Measurements from ENCODE around the gene CACNA2D3.

The CACNA2D3 gene

DNA sequence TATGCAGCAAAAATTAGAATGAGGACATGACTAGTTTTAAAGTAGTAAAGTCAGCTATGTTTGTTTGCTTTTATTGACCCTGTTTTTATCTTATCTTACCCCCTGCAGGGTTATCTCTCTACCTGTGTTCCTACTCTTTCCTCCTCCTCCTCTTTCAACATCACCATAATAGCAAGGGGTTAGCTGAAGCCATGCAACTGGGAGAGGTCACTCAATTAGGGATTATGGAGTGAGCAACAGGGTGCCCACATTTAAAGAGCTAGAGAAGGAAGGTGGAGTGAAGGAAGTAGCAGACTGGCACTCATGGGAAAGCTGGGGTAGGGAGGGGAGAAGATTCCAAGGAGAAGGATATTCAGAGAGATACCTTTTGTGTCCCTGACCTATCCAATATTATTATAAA is 679.6 kb downstream of the CACNA2D3 start:
- DNase-seq: no peak
- no peak for TF ChIP-seq GATA1 (IDR thresholded peaks at IDR 0.05; ENCODE audit: low read depth, low read length)
- no peak for TF ChIP-seq POLR2A (IDR thresholded peaks at IDR 0.05; ENCODE audit: low read length)

DNA sequence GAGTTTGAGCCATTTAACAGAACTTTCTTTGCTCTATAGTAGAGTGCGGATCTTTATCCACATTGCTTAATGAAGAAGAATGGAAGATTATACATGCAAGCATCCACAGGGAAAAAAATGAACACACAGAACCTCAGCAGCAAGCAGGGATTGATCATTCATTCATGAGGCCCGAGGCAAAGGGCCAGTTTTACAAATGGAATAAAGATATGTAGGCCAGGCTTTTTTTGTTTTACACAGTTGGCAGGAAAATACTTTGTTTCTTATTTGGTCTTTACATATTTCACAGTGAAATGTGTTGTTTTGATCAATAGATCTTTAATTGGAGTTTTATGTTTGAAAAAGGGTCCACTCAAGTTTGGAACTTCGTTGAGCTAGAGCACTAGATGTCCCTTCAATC is 688.0 kb downstream of the CACNA2D3 start:
- TF ChIP-seq GATA1 (IDR thresholded peaks at IDR 0.05; ENCODE audit: low read depth, low read length) (no peak), POLR2A (IDR thresholded peaks at IDR 0.05; ENCODE audit: low read length) (no peak)
- no peak for DNase-seq

DNA sequence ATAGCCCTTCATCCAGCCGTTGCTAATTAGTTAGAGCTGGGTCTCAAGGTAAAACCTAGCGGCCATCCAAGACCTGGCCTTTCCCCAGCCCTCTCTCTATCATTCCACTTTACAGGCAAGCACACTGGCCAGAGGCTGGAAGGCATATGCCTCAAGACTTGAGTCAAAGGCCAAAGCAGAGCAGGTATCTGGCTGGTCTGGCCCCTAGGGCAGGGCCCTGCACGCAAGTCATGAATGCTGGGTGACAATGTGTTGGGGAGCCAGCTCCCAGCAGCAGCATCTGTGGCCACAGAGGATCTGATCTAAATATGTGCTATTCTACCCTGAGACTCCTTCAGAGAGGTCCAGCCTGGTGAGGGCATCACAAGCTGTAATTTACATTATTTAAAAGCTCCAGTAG is 691.9 kb downstream of the CACNA2D3 start:
- TF ChIP-seq POLR2A (IDR thresholded peaks at IDR 0.05; ENCODE audit: low read length) (no peak), GATA1 (IDR thresholded peaks at IDR 0.05; ENCODE audit: low read depth, low read length) (no peak)
- DNase-seq: no peak

DNA sequence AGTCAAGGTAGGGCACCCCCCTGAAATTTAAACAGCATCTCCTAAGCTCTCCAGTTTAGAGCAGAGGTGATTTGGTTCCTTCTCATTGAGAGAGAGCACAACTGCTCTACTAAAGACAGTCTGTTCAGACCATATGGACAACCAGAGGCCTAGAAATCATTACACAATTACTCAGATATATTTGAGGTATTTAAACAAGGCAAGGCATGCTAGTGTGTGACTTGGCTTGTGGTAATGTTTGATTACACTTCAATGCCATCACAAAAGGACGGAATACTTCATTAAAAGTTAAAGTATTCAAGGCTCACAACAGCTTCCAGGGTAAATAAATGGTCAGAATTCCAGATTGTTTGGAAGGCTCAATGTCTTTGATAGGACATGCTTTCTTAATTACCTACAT is 695.3 kb downstream of the CACNA2D3 start:
- TF ChIP-seq GATA1 (IDR thresholded peaks at IDR 0.05; ENCODE audit: low read depth, low read length) (no peak), POLR2A (IDR thresholded peaks at IDR 0.05; ENCODE audit: low read length) (no peak)
- DNase-seq: no peak

DNA sequence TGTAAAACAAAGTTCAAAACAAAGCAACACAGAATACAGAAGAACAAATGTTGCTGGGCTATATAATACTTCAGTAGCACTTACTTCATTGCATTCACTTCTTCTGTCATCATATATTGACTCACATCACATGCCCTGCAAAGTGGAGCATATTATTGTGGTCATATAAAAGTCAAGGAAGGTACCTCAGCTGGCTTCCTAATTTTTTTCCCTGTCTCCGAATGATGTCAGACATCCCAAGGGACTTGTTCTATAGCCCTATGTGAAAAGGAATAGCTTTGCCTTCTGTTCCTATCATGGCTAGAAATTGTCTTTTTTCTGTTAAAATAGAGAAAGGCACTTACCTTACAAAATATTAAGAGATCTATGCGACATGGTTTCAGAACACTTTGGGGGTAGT is 696.1 kb downstream of the CACNA2D3 start:
- no peak for TF ChIP-seq POLR2A (IDR thresholded peaks at IDR 0.05; ENCODE audit: low read length)
- no peak for TF ChIP-seq GATA1 (IDR thresholded peaks at IDR 0.05; ENCODE audit: low read depth, low read length)
- no peak for DNase-seq

DNA sequence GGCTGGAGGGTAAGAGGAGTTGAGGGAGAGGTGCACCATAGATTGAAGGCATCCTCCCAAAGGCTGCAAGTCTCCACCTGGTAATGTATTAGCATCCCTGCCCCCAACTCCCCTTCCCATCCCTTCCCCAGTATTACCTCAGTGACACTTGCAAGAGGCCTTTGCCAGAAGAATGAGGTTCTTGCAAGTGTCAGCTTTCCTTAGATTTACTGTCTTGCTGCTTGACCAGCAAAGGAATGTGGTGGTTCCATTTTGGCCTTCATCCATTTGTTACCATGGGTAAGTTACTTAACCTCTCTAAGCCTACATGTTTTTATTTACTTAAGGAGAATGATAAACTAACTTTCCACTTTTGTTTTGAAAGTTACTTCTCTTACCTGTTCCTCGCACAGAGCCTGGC is 696.6 kb downstream of the CACNA2D3 start:
- DNase-seq: no peak
- no peak for TF ChIP-seq GATA1 (IDR thresholded peaks at IDR 0.05; ENCODE audit: low read depth, low read length)
- no peak for TF ChIP-seq POLR2A (IDR thresholded peaks at IDR 0.05; ENCODE audit: low read length)

DNA sequence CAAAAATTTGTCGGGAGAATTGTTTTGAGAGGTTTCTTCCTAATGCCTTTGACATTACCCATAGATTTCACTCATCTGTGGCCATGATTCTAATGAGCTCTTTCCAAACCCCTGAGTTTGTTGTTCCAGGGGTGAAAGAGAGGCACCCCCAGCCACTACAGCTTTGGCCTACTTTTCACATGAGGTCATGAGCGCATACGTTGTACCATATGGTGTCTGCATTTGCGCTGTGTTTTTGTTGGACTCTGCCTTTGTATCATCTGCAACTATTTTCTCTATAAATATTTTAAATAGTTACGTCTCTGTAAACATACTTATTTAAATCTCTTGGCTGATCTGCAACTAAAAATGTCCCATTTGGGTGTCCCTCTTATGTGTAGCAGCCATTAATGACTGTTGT is 697.6 kb downstream of the CACNA2D3 start:
- TF ChIP-seq GATA1 (IDR thresholded peaks at IDR 0.05; ENCODE audit: low read depth, low read length) (no peak), POLR2A (IDR thresholded peaks at IDR 0.05; ENCODE audit: low read length) (no peak)
- DNase-seq: no peak

DNA sequence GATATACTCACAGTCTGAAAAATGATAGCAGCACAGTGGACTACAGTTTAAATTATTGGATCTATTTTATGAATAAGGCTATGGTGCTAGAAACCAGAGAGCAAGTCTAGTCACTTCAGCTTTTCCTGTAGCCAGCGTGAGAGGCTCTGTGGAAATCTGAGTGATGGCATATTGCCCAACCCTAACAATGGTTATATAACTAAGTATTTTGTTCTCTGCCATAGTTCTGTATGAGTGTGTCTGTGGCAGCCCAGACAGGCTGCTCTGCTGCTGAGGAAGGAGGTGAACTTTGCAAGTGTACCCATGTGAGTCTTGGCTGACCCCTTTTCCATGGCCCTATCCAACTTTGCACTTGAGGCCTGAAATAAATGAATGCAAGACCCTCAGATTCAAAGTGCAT is 699.9 kb downstream of the CACNA2D3 start:
- no peak for DNase-seq
- TF ChIP-seq POLR2A (IDR thresholded peaks at IDR 0.05; ENCODE audit: low read length) (no peak), GATA1 (IDR thresholded peaks at IDR 0.05; ENCODE audit: low read depth, low read length) (no peak)

DNA sequence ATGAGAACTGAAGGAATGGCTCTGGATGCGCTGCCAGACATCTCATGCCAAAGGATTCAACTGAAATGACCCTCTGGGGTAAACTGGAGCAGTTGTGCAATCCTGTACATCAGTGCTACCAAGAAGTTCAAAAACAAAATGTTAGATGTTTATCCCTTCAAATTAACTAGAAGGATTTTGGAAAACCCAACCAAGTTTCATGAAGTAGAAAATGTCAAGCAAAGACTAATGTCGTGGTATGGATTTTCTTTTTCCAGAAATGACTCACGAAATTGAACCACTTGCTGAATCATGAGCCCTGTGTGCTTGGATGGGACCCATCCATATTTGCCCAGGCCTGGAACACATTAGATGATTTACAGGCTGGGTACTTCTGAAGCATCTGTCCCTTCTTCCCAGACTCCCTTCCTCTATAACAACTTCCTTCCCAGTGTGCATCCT is 703.9 kb downstream of the CACNA2D3 start:
- no peak for TF ChIP-seq POLR2A (IDR thresholded peaks at IDR 0.05; ENCODE audit: low read length)
- TF ChIP-seq GATA1 (IDR thresholded peaks at IDR 0.05; ENCODE audit: low read depth, low read length): no peak
- no peak for DNase-seq

DNA sequence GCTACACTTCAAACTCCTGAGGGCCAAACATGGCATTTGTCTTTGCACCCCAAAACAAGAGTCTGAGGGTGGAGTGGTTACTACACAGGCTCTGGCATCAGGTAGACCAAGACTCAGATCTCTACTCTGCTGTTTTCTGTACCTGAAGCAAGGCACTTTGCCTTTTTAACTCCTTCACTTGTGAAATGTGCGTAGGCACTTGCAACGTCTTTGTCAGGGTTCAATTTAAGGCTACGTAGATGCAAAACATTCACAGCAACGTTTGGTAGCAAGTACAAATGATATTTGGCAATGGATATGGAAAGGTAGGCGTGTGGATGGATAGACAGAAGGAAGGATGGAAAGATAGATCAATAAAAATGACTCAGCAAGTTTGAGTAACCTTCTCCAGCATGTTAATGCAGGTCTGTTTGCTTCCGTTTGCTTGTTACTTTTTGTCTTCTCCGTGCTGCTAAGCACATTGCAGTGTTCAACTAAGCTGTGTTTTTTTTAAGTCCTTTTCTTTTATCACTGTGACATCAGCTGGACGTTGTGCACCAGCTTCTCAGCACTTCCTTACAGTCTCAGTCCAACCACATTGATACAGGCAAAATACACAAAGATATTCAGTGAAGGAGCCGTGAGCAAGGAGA is 704.8 kb downstream of the CACNA2D3 start:
- TF ChIP-seq POLR2A (IDR thresholded peaks at IDR 0.05; ENCODE audit: low read length) (no peak), GATA1 (IDR thresholded peaks at IDR 0.05; ENCODE audit: low read depth, low read length) (no peak)
- DNase-seq: no peak

DNA sequence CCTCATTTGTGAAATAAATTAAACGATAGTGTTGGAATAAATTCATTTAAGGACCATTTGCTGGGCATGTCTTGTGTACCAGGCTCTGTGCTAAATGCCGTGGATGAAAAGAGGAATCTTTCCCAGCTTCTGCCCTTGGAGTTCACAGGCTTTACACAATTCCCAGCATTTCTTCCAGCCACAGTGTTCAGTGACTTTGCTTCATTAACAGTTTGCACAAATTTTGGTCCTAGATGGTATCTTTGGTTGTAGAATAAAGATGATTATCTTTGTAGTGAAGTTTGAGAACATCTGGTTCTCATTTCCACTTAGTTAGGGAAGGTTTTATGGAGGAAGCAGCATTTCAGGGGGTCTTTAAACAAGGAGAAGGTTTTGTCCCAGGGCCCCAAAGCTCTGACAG is 705.4 kb downstream of the CACNA2D3 start:
- no peak for TF ChIP-seq POLR2A (IDR thresholded peaks at IDR 0.05; ENCODE audit: low read length)
- no peak for DNase-seq

DNA sequence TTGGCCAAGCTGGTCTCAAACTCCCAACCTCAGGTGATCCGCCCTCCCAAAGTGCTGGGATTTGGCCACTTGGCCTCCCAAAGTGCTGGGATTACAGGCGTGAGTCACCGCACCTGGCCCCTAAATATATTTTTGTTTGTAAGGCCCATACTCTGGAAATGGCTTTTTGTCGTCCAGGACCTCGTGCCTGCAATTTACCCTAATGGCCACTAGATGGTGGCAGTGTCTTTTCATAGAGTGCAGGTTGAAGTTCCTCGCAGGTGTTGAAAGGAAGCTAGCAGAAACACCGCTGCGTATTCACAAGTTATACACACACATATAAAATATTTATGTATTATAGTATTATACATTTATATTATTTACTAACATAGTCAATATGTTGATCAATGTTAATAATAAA is 708.3 kb downstream of the CACNA2D3 start:
- DNase-seq: peak; percentile 28 to 59
- TF ChIP-seq POLR2A (IDR thresholded peaks at IDR 0.05; ENCODE audit: low read length) (no peak), GATA1 (IDR thresholded peaks at IDR 0.05; ENCODE audit: low read depth, low read length) (no peak)

DNA sequence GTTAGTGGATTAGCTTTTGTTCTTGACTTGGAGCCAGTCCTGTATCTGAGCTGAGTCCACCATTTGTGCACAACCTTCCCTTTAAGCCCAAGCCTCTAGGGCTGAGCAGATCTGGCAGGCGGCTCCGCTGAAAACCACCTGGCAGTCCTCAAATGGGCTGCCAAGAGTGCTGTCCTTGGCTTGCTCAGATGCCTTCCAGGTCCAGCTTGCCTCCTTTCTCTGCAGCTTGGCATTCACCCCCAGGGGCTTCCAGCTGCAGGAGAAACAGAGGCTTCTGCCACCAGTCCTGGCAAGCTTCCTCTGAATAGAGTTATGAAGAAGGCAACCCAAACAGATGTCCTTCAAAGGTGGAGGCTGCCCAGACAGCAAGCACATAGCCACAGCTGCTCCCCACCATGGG is 708.8 kb downstream of the CACNA2D3 start:
- no peak for DNase-seq
- TF ChIP-seq POLR2A (IDR thresholded peaks at IDR 0.05; ENCODE audit: low read length): no peak
- TF ChIP-seq GATA1 (IDR thresholded peaks at IDR 0.05; ENCODE audit: low read depth, low read length): no peak

DNA sequence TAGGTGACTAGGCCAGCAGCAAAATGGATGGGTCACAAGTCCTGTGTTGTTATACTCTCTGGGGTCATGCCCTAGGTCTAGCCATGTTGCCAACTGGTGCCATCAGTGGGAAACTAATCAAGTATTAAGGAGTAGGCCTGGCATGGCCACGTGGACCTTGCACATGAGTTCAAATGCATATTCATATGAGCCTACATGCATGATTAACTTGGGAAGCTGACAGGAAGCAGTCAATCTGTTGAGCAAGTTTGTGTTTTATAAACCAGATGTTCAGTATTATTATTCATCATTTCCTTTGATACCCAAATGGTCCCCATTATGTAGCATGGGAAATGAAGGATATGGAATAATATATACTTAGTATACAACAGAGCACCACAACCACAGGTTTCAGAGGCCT is 710.5 kb downstream of the CACNA2D3 start:
- no peak for DNase-seq
- no peak for TF ChIP-seq GATA1 (IDR thresholded peaks at IDR 0.05; ENCODE audit: low read depth, low read length)
- TF ChIP-seq POLR2A (IDR thresholded peaks at IDR 0.05; ENCODE audit: low read length): no peak

DNA sequence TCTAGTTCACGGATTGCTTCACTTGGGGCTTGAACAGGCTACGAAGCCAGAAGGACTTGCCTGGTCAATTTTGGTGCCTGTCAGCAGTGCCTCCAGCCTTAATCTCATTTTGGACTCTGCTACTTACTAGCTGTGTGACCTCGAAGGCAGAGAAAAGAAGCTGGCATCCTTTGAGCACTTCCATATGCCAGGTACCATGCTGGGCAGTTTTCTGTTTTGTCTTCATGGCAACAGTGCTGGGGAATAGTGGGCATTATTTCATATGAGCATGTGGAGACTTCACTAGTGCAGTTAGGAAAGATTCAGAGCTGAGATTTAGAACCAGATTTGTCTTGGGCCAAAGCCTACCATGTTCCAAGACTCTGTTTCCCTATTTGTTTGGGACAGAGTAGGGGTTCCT is 713.3 kb downstream of the CACNA2D3 start:
- TF ChIP-seq GATA1 (IDR thresholded peaks at IDR 0.05; ENCODE audit: low read depth, low read length) (no peak), POLR2A (IDR thresholded peaks at IDR 0.05; ENCODE audit: low read length) (no peak)
- no peak for DNase-seq

DNA sequence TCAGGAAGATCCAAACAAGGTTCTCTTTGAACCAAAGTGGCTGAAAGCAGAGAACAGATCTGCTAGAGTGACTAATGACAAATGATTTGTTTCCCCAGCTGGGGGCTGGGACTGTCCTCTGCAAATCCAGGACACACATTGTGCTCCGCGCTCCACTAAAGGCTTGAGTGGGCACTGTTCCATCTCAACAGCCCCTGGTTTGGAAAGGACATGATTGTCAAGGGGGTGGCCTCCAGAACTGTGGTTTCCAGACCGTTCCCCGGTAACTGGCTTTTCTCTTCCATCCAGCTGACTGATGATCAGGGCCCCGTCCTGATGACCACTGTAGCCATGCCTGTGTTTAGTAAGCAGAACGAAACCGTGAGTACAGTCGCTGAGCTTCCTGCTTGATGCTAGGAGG is 714.5 kb downstream of the CACNA2D3 start:
- DNase-seq: no peak
- no peak for TF ChIP-seq GATA1 (IDR thresholded peaks at IDR 0.05; ENCODE audit: low read depth, low read length)
- TF ChIP-seq POLR2A (IDR thresholded peaks at IDR 0.05; ENCODE audit: low read length): no peak
